Suprapubic skin (tissue), 4 donors: ENCODE measurements around the gene SOX3. TPM values are rescaled to one million over a fixed set of nuclear protein-coding genes. Genes with fewer than 3 reads are reported as not detected.

Experiments used
- DNase-seq, 2 donors: peaks; one replicate each; pipeline ENCODE4 v3.0.0-alpha.2; 2019; ENCODE audit warnings: low spot score in 2 of 2
- H3K27ac ChIP-seq: fragments of 200-600 bp; sonication (generic); one replicate; pipeline ENCODE4 v1.5.1; 2019
- H3K27me3 ChIP-seq: fragments of 200-600 bp; sonication (generic); one replicate; pipeline ENCODE4 v1.5.1; 2019
- H3K36me3 ChIP-seq: fragments of 200-600 bp; sonication (generic); one replicate; pipeline ENCODE4 v1.5.1; 2019
- H3K4me1 ChIP-seq: fragments of 200-600 bp; sonication (generic); one replicate; pipeline ENCODE4 v1.5.1; 2019
- H3K4me3 ChIP-seq: fragments of 200-600 bp; sonication (generic); one replicate; pipeline ENCODE4 v1.5.1; 2019; ENCODE audit warnings: mild to moderate bottlenecking
- H3K9me3 ChIP-seq: fragments of 200-600 bp; sonication (generic); one replicate; pipeline ENCODE4 v1.5.1; 2019
- CTCF ChIP-seq, 2 donors: fragments of 200-600 bp in 1 of 2; fragments of 450-650 bp in 1 of 2; sonication (generic) in 1 of 2; IDR thresholded peaks; one replicate each; pipeline ENCODE4 v1.5.1; 2016 to 2019; ENCODE audit warnings: antibody characterized with exemption in 2 of 2, mild to moderate bottlenecking in 1 of 2, moderate library complexity in 1 of 2
- EP300 ChIP-seq: sonication (generic); formaldehyde crosslinking; IDR thresholded peaks from one replicate; pipeline ENCODE4 v1.6.1; 2017; ENCODE audit warnings: antibody characterized with exemption
- POLR2A ChIP-seq, 2 donors: fragments of 450-650 bp; IDR thresholded peaks; one replicate each; pipeline ENCODE4 v1.6.1; 2017; ENCODE audit warnings: antibody characterized with exemption in 2 of 2, mild to moderate bottlenecking in 2 of 2, moderate library complexity in 2 of 2
- POLR2AphosphoS5 ChIP-seq, 3 donors: sonication (generic); formaldehyde crosslinking; IDR thresholded peaks; one replicate each; pipeline ENCODE4 v1.6.1; 2017; ENCODE audit warnings: antibody characterized with exemption in 3 of 3
- WGBS: methylation state at CpG from one replicate; pipeline ENCODE4 v1.1.5; 2018; 5-methylcytosine and 5-hydroxymethylcytosine counted together
- total RNA-seq, 4 donors: library from RNA; depleted of rRNA; stranded (reverse); fragments of >200 nt; gene quantifications; one replicate each; pipeline ENCODE4 v1.1.0, GENCODE V29; 2016

SOX3 gene
- total RNA-seq, result not detected

- Histone ChIP-seq H3K36me3 (no peaks in the 10 kb centered on the region), H3K4me3 (peak within 1 kb of the TSS; percentile 48), H3K4me1 (peaks cover 44% of the 10 kb centered on the region), H3K27me3 (peaks cover 89% of the 10 kb centered on the region), H3K27ac (no peak within 1 kb of the TSS), H3K9me3 (no peaks in the 10 kb centered on the region)
- no peak for DNase-seq
- TF ChIP-seq POLR2A (IDR thresholded peaks at IDR 0.05) (no peak), EP300 (no peak), POLR2AphosphoS5 (IDR thresholded peaks at IDR 0.05) (no peak), CTCF (IDR thresholded peaks at IDR 0.05) (no peak)
- WGBS, result 51% methylated on average over 43 of the region's 87 CpGs
Observed at GRCh38 chrX:140504371-140505324, at the start of gene SOX3. Gene SOX3 (minus strand): TSS chrX:140505069. CDS start chrX:140505060, 9 bp downstream.

DNA sequence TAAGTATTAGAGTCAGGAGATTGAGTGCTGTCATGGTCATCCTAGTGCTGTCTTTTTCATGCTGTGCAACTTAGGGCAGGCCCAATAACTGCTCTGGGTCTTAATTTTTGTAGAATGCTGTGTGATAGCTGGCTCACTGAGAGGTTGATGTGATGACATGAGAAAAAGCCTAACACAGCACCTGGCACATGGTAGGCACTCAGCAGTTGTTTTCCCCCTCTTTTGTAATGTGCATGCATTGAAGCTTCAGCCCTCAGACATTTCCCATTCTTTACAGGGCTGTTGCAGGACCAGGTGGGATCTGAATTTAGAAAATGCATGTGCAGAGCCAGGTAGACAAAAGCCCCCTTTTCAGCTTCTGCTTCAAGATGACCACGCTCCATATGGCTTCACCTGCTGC lies 44.1 kb upstream of the SOX3 start:
- H3K27ac ChIP-seq, result no peak overlapping the region
- TF ChIP-seq EP300 (no peak), CTCF (IDR thresholded peaks at IDR 0.05) (no peak), POLR2AphosphoS5 (IDR thresholded peaks at IDR 0.05) (no peak), POLR2A (IDR thresholded peaks at IDR 0.05) (no peak)
- no peaks in the 10 kb centered on the region for H3K4me1 ChIP-seq
- WGBS, result 77% methylated on average over 1 of the region's 1 CpG
- no peaks in the 10 kb centered on the region for H3K27me3 ChIP-seq
- H3K9me3 ChIP-seq, result no peaks in the 10 kb centered on the region
- H3K4me3 ChIP-seq, result no peak overlapping the region
- no peak for DNase-seq
- H3K36me3 ChIP-seq, result no peaks in the 10 kb centered on the region

DNA sequence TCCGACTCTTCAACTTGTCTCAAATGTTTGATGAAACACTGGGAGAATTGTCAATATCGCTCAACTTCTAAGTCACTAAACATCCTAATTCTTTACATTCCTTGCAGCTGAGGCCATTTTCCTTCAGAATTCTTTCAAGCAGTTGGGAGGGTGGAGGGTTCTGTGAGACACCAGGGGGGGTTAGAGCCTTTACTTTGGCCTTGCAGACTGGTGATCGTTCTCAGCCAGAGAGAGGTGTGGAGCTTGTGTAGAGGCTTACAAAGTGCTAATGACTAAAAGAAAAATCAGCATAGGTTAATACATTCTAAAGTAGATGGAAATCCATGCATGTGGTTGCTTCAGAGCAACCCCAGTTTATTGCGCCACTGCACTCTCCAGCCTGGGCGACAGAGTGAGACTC lies 21.3 kb upstream of the SOX3 start:
- no peaks in the 10 kb centered on the region for H3K36me3 ChIP-seq
- H3K27ac ChIP-seq, result no peak overlapping the region
- no peaks in the 10 kb centered on the region for H3K4me1 ChIP-seq
- H3K9me3 ChIP-seq, result no peaks in the 10 kb centered on the region
- H3K27me3 ChIP-seq, result no peaks in the 10 kb centered on the region
- no peak overlapping the region for H3K4me3 ChIP-seq
- no peak for DNase-seq
- 53% methylated on average over 5 of the region's 5 CpGs for WGBS
- no peak for TF ChIP-seq CTCF (IDR thresholded peaks at IDR 0.05)
- no peak for TF ChIP-seq POLR2AphosphoS5 (IDR thresholded peaks at IDR 0.05)
- no peak for TF ChIP-seq POLR2A (IDR thresholded peaks at IDR 0.05)
- TF ChIP-seq EP300, result no peak

GRCh38 chrX:140525448-140525847 lies 20.6 kb upstream of the SOX3 start:
- Histone ChIP-seq H3K4me1 (no peaks in the 10 kb centered on the region), H3K9me3 (no peaks in the 10 kb centered on the region), H3K27me3 (no peaks in the 10 kb centered on the region), H3K27ac (no peak overlapping the region), H3K4me3 (no peak overlapping the region), H3K36me3 (no peaks in the 10 kb centered on the region)
- DNase-seq, result no peak
- WGBS, result 12% methylated on average over 2 of the region's 2 CpGs
- no peak for TF ChIP-seq EP300
- TF ChIP-seq POLR2A (IDR thresholded peaks at IDR 0.05), result no peak
- TF ChIP-seq POLR2AphosphoS5 (IDR thresholded peaks at IDR 0.05), result no peak
- no peak for TF ChIP-seq CTCF (IDR thresholded peaks at IDR 0.05)

DNA sequence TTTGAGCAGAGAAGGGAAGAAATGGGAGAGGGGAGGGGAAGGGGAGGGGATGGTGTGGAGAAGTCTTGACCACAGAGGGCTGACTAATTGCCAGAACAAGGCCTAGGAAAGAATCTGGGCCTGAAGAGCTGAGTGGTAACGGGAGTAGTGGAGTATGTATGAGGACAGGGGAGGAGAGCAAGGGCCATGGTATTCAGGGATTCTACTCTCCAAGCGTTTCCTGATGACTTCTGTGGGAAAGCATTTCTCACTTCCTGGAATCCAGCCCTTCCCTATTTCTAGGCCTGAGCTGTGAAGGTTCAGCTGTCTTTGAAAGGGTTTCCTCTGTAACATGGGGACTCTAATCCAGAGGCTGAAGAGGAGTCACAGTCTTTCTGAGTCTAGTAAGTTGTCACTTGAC lies 19.7 kb upstream of the SOX3 start:
- H3K27ac ChIP-seq, result no peak overlapping the region
- no peaks in the 10 kb centered on the region for H3K9me3 ChIP-seq
- no peaks in the 10 kb centered on the region for H3K36me3 ChIP-seq
- H3K4me3 ChIP-seq, result no peak overlapping the region
- H3K27me3 ChIP-seq, result no peaks in the 10 kb centered on the region
- no peak for DNase-seq
- H3K4me1 ChIP-seq, result no peaks in the 10 kb centered on the region
- TF ChIP-seq POLR2A (IDR thresholded peaks at IDR 0.05) (no peak), CTCF (IDR thresholded peaks at IDR 0.05) (no peak), EP300 (no peak), POLR2AphosphoS5 (IDR thresholded peaks at IDR 0.05) (no peak)
- WGBS, result 39% methylated on average over 2 of the region's 2 CpGs
